OCI-LY7 (cell line): ENCODE data around the gene FLACC1. TPM values are rescaled to one million over a fixed set of nuclear protein-coding genes. Genes with fewer than 3 reads are reported as not detected.

Source experiments
- BruUV-seq: library from RNA; stranded (reverse); fragments of 400-500 nt; replicated peaks from 2 replicates; lab custom pipeline; 2021; lab: Mats Ljungman, UMichigan
- CTCF ChIA-PET: fragments of 300-600 bp; sonication (Branson Sonifier 250); formaldehyde crosslinking; loops from one replicate; lab custom pipeline; 2022; ENCODE audit warnings: antibody characterized with exemption; ENCODE audit not compliant: unreplicated experiment; lab: Charles Lee
- POLR2A ChIA-PET: fragments of 300-600 bp; sonication (Branson Sonifier 250); formaldehyde crosslinking; loops from one replicate; lab custom pipeline; 2022; ENCODE audit warnings: antibody characterized with exemption; lab: Charles Lee
- DNase-seq: peaks from one replicate; pipeline ENCODE4 v3.0.0-alpha.2; 2015; ENCODE audit warnings: low spot score
- H2AFZ ChIP-seq: fragments of 200-600 bp; sonication (generic), shearing (Covaris generic); 2 replicates; pipeline ENCODE4 v1.6.1; 2014; ENCODE audit warnings: mild to moderate bottlenecking, antibody characterized with exemption, low read length, moderate library complexity
- H3K27ac ChIP-seq: fragments of 200-600 bp; sonication (generic); 2 replicates; pipeline ENCODE4 v1.5.1; 2014; ENCODE audit warnings: mixed run types, low read depth, mild to moderate bottlenecking, moderate library complexity, low read length, inconsistent platforms; ENCODE audit not compliant: poor library complexity, severe bottlenecking
- H3K36me3 ChIP-seq: fragments of 200-600 bp; sonication (generic); 2 replicates; pipeline ENCODE4 v1.6.1; 2014; ENCODE audit warnings: mild to moderate bottlenecking, antibody characterized with exemption, low read length, moderate library complexity, mixed read lengths; ENCODE audit not compliant: insufficient read depth
- H3K4me1 ChIP-seq: fragments of 200-600 bp; sonication (generic); 2 replicates; pipeline ENCODE4 v1.5.1; 2014; ENCODE audit warnings: mild to moderate bottlenecking, low read length; ENCODE audit not compliant: insufficient read depth, poor library complexity, severe bottlenecking
- H3K4me2 ChIP-seq: fragments of 200-600 bp; sonication (generic); 2 replicates; pipeline ENCODE4 v1.6.1; 2014; ENCODE audit warnings: mild to moderate bottlenecking, low read length
- H3K4me3 ChIP-seq: fragments of 200-600 bp; sonication (generic); 2 replicates; pipeline ENCODE4 v1.5.1; 2014; ENCODE audit warnings: mild to moderate bottlenecking, low read depth, low read length; ENCODE audit not compliant: poor library complexity, severe bottlenecking
- H3K79me2 ChIP-seq: fragments of 200-600 bp; sonication (generic); 2 replicates; pipeline ENCODE4 v1.6.1; 2016; ENCODE audit warnings: low read depth, mild to moderate bottlenecking, low read length, moderate library complexity, mixed read lengths; ENCODE audit not compliant: insufficient read depth
- H3K9me2 ChIP-seq: fragments of 200-600 bp; sonication (generic); 2 replicates; pipeline ENCODE4 v1.6.1; 2016; ENCODE audit warnings: mild to moderate bottlenecking, low read length, mixed read lengths; ENCODE audit not compliant: insufficient read depth
- H3K9me3 ChIP-seq: fragments of 200-600 bp; sonication (generic); 2 replicates; pipeline ENCODE4 v1.6.1; 2014; ENCODE audit warnings: mild to moderate bottlenecking, mixed run types, low read length, mixed read lengths
- H4K20me1 ChIP-seq: fragments of 200-600 bp; sonication (generic); 2 replicates; pipeline ENCODE4 v1.6.1; 2014; ENCODE audit warnings: mild to moderate bottlenecking, antibody characterized with exemption, low read length, moderate library complexity, mixed read lengths; ENCODE audit not compliant: insufficient read depth
- CTCF ChIP-seq: fragments of 200-600 bp; sonication (generic); conservative IDR thresholded peaks from 2 replicates; pipeline ENCODE4 v1.5.1; 2014; ENCODE audit warnings: mild to moderate bottlenecking, antibody characterized with exemption, low read length, moderate library complexity, mixed read lengths
- EZH2phosphoT487 ChIP-seq: fragments of 200-600 bp; sonication (generic); IDR thresholded peaks from 2 replicates; pipeline ENCODE4 v1.6.1; 2018; ENCODE audit warnings: low read depth, borderline replicate concordance, mild to moderate bottlenecking, mixed run types, antibody characterized with exemption, low read length, moderate library complexity, mixed read lengths
- intact Hi-C: fragments of 100-400 bp; cut with micrococcal nuclease; formaldehyde crosslinking; loops from one replicate; pipeline ENCODE4 v1.10.0; 2022; ENCODE audit not compliant: unreplicated experiment
- total RNA-seq, 2 experiments: library from RNA; depleted of rRNA in 1 of 2; stranded (reverse); fragments of >200 nt in 1 of 2; shearing (Covaris generic) in 1 of 2; gene quantifications; 2 replicates each; pipeline ENCODE4 v1.2.3, GENCODE V29; 2014 to 2022

Gene FLACC1
- total RNA-seq, 2 experiments from 2014 or later = 1.2 TPM; not detected in 1

GRCh38 chr2:201270293-201271001 is 86.7 kb downstream of the FLACC1 start:
- Histone ChIP-seq H2AFZ (no peak overlapping the region), H4K20me1 (no peaks in the 10 kb centered on the region), H3K27ac (no peak overlapping the region), H3K9me3 (no peaks in the 10 kb centered on the region), H3K9me2 (no peaks in the 10 kb centered on the region), H3K79me2 (peaks cover under 1% of the 10 kb centered on the region; the same call in 1 of the 2 replicates), H3K4me3 (no peak overlapping the region), H3K4me1 (no peaks in the 10 kb centered on the region), H3K4me2 (no peak overlapping the region), H3K36me3 (peaks cover 87% of the 10 kb centered on the region)
- POLR2A ChIA-PET = interaction anchor here (0.7 to 1.5 kb wide), 2 partner anchors 10 to 15 kb away, joined by 3 read pairs; partner anchors contain the start of gene CASP8
- BruUV-seq = no TSS peak
- intact Hi-C loops = no loop called here
- CTCF ChIA-PET = no interaction called here
- no peak for TF ChIP-seq EZH2phosphoT487
- 0 out of 2 replicates have a peak, but pooled peaks have one; percentile 29 for TF ChIP-seq CTCF
- no peak for DNase-seq

GRCh38 chr2:201269764-201270163 is 87.4 kb downstream of the FLACC1 start:
- no peak overlapping the region for H2AFZ ChIP-seq
- TF ChIP-seq CTCF (no peak), EZH2phosphoT487 (no peak)
- no peak overlapping the region for H3K4me2 ChIP-seq
- H3K9me3 ChIP-seq = no peaks in the 10 kb centered on the region
- H4K20me1 ChIP-seq = no peaks in the 10 kb centered on the region
- H3K36me3 ChIP-seq = peaks cover 80% of the 10 kb centered on the region
- H3K4me3 ChIP-seq = no peak overlapping the region
- no TSS peak for BruUV-seq
- H3K9me2 ChIP-seq = no peaks in the 10 kb centered on the region
- POLR2A ChIA-PET = interaction anchor here (0.7 to 1.5 kb wide), 5 partner anchors 9 to 189 kb away, joined by 3 to 5 read pairs (median 3); partner anchors contain the start of gene CASP8
- intact Hi-C loops = no loop called here
- peaks cover 7% of the 10 kb centered on the region; the same call in 1 of the 2 replicates for H3K79me2 ChIP-seq
- DNase-seq = no peak
- H3K27ac ChIP-seq = no peak overlapping the region
- CTCF ChIA-PET = no interaction called here
- H3K4me1 ChIP-seq = no peaks in the 10 kb centered on the region
